ENCODE data around the gene COX6A1.
"Not testable (repeated sequence)": the region's sequence is repeated elsewhere in the genome, so short reads cannot be mapped to it uniquely, and the experiment has no call there.

- TF ChIP-seq, protein P1, sequence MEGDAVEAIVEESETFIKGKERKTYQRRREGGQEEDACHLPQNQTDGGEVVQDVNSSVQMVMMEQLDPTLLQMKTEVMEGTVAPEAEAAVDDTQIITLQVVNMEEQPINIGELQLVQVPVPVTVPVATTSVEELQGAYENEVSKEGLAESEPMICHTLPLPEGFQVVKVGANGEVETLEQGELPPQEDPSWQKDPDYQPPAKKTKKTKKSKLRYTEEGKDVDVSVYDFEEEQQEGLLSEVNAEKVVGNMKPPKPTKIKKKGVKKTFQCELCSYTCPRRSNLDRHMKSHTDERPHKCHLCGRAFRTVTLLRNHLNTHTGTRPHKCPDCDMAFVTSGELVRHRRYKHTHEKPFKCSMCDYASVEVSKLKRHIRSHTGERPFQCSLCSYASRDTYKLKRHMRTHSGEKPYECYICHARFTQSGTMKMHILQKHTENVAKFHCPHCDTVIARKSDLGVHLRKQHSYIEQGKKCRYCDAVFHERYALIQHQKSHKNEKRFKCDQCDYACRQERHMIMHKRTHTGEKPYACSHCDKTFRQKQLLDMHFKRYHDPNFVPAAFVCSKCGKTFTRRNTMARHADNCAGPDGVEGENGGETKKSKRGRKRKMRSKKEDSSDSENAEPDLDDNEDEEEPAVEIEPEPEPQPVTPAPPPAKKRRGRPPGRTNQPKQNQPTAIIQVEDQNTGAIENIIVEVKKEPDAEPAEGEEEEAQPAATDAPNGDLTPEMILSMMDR (conservative IDR thresholded peaks at IDR 0.05; ENCODE audit: low read depth, low read length) = not testable (repeated sequence)
- TF ChIP-seq EZH2 (IDR thresholded peaks at IDR 0.05; ENCODE audit: low read length, unreplicated experiment) = not testable (repeated sequence)
Measured at GRCh38 chr12:120487552-120487951, 49.6 kb downstream of the COX6A1 start.

Data from PC-3 (cell line).